ENCODE results near the gene MSI2.

DNA sequence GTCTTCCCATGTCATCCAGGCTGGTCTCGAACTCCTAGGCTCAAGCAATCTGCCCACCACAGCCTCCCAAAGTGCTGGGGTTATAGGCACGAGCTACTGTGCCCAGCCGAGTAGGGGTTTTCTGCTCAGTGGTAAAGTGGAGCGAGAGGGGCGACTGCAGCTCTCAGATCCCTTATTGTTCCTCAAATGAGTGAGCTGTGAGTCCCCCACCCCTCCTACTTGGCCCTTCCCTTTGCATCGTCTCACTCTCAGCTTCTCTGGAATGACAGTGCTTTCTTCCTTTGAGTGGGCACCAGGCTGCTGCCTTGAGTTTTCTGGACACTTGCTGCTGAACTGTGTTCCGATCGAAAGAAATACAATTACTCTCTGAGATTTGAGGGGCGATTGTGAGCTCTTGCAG is 63.5 kb downstream of the MSI2 start:
- TF ChIP-seq RNF2 (IDR thresholded peaks at IDR 0.05) (no peak), NFRKB (IDR thresholded peaks at IDR 0.05; ENCODE audit: low read depth) (no peak), MXI1 (IDR thresholded peaks at IDR 0.05; ENCODE audit: low read depth, low read length) (no peak), PML (IDR thresholded peaks at IDR 0.05; ENCODE audit: low read length) (no peak), SMARCA4 (IDR thresholded peaks at IDR 0.05) (no peak), COPS2 (conservative IDR thresholded peaks at IDR 0.05) (no peak), ZNF232 (CRISPR knock-in tag; IDR thresholded peaks at IDR 0.05) (no peak), ZC3H11A (IDR thresholded peaks at IDR 0.05; ENCODE audit: low read depth, low read length) (no peak), ZNF551 (CRISPR knock-in tag; IDR thresholded peaks at IDR 0.05) (no peak), FOXM1 (IDR thresholded peaks at IDR 0.05; ENCODE audit: low read depth) (no peak), FOXM1 (CRISPR knock-in tag; IDR thresholded peaks at IDR 0.05; ENCODE audit: low read depth) (no peak)
- TF ChIP-seq, protein P1, sequence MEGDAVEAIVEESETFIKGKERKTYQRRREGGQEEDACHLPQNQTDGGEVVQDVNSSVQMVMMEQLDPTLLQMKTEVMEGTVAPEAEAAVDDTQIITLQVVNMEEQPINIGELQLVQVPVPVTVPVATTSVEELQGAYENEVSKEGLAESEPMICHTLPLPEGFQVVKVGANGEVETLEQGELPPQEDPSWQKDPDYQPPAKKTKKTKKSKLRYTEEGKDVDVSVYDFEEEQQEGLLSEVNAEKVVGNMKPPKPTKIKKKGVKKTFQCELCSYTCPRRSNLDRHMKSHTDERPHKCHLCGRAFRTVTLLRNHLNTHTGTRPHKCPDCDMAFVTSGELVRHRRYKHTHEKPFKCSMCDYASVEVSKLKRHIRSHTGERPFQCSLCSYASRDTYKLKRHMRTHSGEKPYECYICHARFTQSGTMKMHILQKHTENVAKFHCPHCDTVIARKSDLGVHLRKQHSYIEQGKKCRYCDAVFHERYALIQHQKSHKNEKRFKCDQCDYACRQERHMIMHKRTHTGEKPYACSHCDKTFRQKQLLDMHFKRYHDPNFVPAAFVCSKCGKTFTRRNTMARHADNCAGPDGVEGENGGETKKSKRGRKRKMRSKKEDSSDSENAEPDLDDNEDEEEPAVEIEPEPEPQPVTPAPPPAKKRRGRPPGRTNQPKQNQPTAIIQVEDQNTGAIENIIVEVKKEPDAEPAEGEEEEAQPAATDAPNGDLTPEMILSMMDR (IDR thresholded peaks at IDR 0.05 in 2 of 3, conservative IDR thresholded peaks at IDR 0.05 in 1 of 3; ENCODE audit: insufficient read depth in 2 of 3, low read depth in 1 of 3, low read length in 3 of 3), result no peak
- TF ChIP-seq, protein P2, sequence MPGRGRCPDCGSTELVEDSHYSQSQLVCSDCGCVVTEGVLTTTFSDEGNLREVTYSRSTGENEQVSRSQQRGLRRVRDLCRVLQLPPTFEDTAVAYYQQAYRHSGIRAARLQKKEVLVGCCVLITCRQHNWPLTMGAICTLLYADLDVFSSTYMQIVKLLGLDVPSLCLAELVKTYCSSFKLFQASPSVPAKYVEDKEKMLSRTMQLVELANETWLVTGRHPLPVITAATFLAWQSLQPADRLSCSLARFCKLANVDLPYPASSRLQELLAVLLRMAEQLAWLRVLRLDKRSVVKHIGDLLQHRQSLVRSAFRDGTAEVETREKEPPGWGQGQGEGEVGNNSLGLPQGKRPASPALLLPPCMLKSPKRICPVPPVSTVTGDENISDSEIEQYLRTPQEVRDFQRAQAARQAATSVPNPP (IDR thresholded peaks at IDR 0.05; ENCODE audit: borderline replicate concordance, insufficient read depth, insufficient read length), result no peak

Data from K562 (cell line).